Activated gamma-delta T cell treated with anti-CD3 and anti-CD28 coated beads, Interleukin-2, amount 50 U/mL, for 16 hours (primary cell): Measurements from ENCODE around the gene PSPC1.
"Not testable (repeated sequence)": the region's sequence is repeated elsewhere in the genome, so short reads cannot be mapped to it uniquely, and the experiment has no call there.

Source experiments
- DNase-seq: peaks from one replicate; pipeline ENCODE4 v3.0.0-alpha.2; 2020; ENCODE audit warnings: low read depth

The PSPC1 gene

GRCh38 chr13:19782727-19783682, at the start of gene PSPC1:
TSS of gene PSPC1 (minus strand) at chr13:19782945. CDS start at chr13:19782757, 188 bp downstream.
- DNase-seq: peak; percentile 91

- no peak for DNase-seq
These were observed 39.9 kb upstream of the PSPC1 start for GRCh38 chr13:19822673-19823072.

GRCh38 chr13:19818223-19818842, 35.6 kb upstream of the PSPC1 start:
- no peak for DNase-seq

GRCh38 chr13:19817510-19818158, 34.9 kb upstream of the PSPC1 start:
- no peak for DNase-seq

GRCh38 chr13:19817106-19817505, 34.4 kb upstream of the PSPC1 start:
- no peak for DNase-seq

- not testable (repeated sequence) for DNase-seq
These were observed 33.1 kb upstream of the PSPC1 start for GRCh38 chr13:19815842-19816241.

- DNase-seq: no peak
These were observed 28.5 kb upstream of the PSPC1 start for GRCh38 chr13:19810996-19811881.

- no peak for DNase-seq
These were observed 27.4 kb upstream of the PSPC1 start for GRCh38 chr13:19810151-19810550.

GRCh38 chr13:19805765-19806164, 23.0 kb upstream of the PSPC1 start:
- no peak for DNase-seq

GRCh38 chr13:19795956-19796355, 13.2 kb upstream of the PSPC1 start:
- no peak for DNase-seq

GRCh38 chr13:19794631-19795030, 11.9 kb upstream of the PSPC1 start:
- no peak for DNase-seq

- DNase-seq: no peak
These were observed 9.3 kb upstream of the PSPC1 start for GRCh38 chr13:19791953-19792537.

- DNase-seq: peak; percentile 28
These were observed 557 bp downstream of the PSPC1 start for GRCh38 chr13:19782049-19782726.

GRCh38 chr13:19781526-19781925, 1.2 kb downstream of the PSPC1 start:
- DNase-seq: no peak

- DNase-seq: not testable (repeated sequence)
These were observed 1.9 kb downstream of the PSPC1 start for GRCh38 chr13:19780753-19781418.

GRCh38 chr13:19772306-19772705, 10.4 kb downstream of the PSPC1 start:
- no peak for DNase-seq

GRCh38 chr13:19769854-19770253, 12.9 kb downstream of the PSPC1 start:
- no peak for DNase-seq

GRCh38 chr13:19767966-19768365, 14.8 kb downstream of the PSPC1 start:
- no peak for DNase-seq

- DNase-seq: no peak
These were observed 16.2 kb downstream of the PSPC1 start for GRCh38 chr13:19766591-19766990.

- no peak for DNase-seq
These were observed 18.5 kb downstream of the PSPC1 start for GRCh38 chr13:19764237-19764636.
